Neuronal stem cell (in vitro differentiated cells): ENCODE measurements around the gene ACACA.

Experiments
- DNase-seq: peaks from one replicate; pipeline ENCODE4 v3.0.0-alpha.2; 2013; ENCODE audit warnings: low spot score
- H2AFZ ChIP-seq: one replicate; pipeline ENCODE4 v1.6.1; 2013; ENCODE audit warnings: mild to moderate bottlenecking, low read length, inconsistent platforms
- H2AK5ac ChIP-seq: 2 replicates; pipeline ENCODE4 v1.6.1; 2013; ENCODE audit warnings: low read depth, mild to moderate bottlenecking, inconsistent platforms, low read length, moderate library complexity, mixed read lengths
- H2BK120ac ChIP-seq: 2 replicates; pipeline ENCODE4 v1.6.1; 2013; ENCODE audit warnings: low read depth, mild to moderate bottlenecking, inconsistent platforms, low read length, moderate library complexity, mixed read lengths
- H2BK12ac ChIP-seq: one replicate; pipeline ENCODE4 v1.6.1; 2013; ENCODE audit warnings: low read length, inconsistent platforms
- H2BK15ac ChIP-seq: 2 replicates; pipeline ENCODE4 v1.6.1; 2013; ENCODE audit warnings: mild to moderate bottlenecking, low read length, inconsistent platforms, mixed read lengths
- H2BK5ac ChIP-seq: one replicate; pipeline ENCODE4 v1.6.1; 2013; ENCODE audit warnings: inconsistent platforms, mild to moderate bottlenecking, low read length, moderate library complexity
- H3K14ac ChIP-seq: one replicate; pipeline ENCODE4 v1.6.1; 2013; ENCODE audit warnings: low read length, inconsistent platforms
- H3K18ac ChIP-seq: 2 replicates; pipeline ENCODE4 v1.6.1; 2013; ENCODE audit warnings: low read length, inconsistent platforms
- H3K23ac ChIP-seq: 2 replicates; pipeline ENCODE4 v1.6.1; 2013; ENCODE audit warnings: low read depth, mild to moderate bottlenecking, mixed read lengths, low read length, inconsistent platforms; ENCODE audit not compliant: poor library complexity
- H3K27ac ChIP-seq: replicated peaks from 3 replicates; pipeline ENCODE4 v1.5.1; 2013; ENCODE audit warnings: low read length, inconsistent platforms
- H3K27me3 ChIP-seq, 3 experiments: 2 replicates each; pipeline ENCODE4 v1.6.1; 2013; ENCODE audit warnings: low read length in 3 of 3, mild to moderate bottlenecking in 2 of 3, inconsistent platforms in 1 of 3, low read depth in 1 of 3, mixed read lengths in 1 of 3, moderate library complexity in 1 of 3; ENCODE audit not compliant: control insufficient read depth in 3 of 3, insufficient read depth in 3 of 3
- H3K36me3 ChIP-seq, 2 donors: replicated peaks in 1 of 2; 2 replicates each; pipeline ENCODE4 v1.6.1; 2013; ENCODE audit warnings: low read length in 2 of 2; ENCODE audit not compliant: control insufficient read depth in 2 of 2, insufficient read depth in 2 of 2
- H3K4ac ChIP-seq: 2 replicates; pipeline ENCODE4 v1.6.1; 2013; ENCODE audit warnings: inconsistent platforms, mild to moderate bottlenecking, low read length, moderate library complexity
- H3K4me1 ChIP-seq, 2 donors: 1 replicate in 1 of 2; 2 replicates in 1 of 2; pipeline ENCODE4 v1.6.1; 2013; ENCODE audit warnings: low read length in 2 of 2, low read depth in 1 of 2; ENCODE audit not compliant: control insufficient read depth in 2 of 2, insufficient read depth in 1 of 2
- H3K4me2 ChIP-seq: one replicate; pipeline ENCODE4 v1.6.1; 2013; ENCODE audit warnings: mild to moderate bottlenecking, low read length, inconsistent platforms; ENCODE audit not compliant: insufficient read depth, poor library complexity, severe bottlenecking
- H3K4me3 ChIP-seq, 2 donors: 2 replicates each; pipeline ENCODE4 v1.5.1; 2013; ENCODE audit warnings: low read length in 2 of 2, mild to moderate bottlenecking in 2 of 2, inconsistent platforms in 1 of 2, moderate library complexity in 1 of 2
- H3K79me1 ChIP-seq: one replicate; pipeline ENCODE4 v1.6.1; 2013; ENCODE audit warnings: low read depth, mild to moderate bottlenecking, inconsistent platforms, low read length, moderate library complexity
- H3K9ac ChIP-seq: one replicate; pipeline ENCODE4 v1.6.1; 2013; ENCODE audit warnings: mild to moderate bottlenecking, low read depth, low read length, inconsistent platforms; ENCODE audit not compliant: poor library complexity
- H3K9me3 ChIP-seq, 2 donors: replicated peaks in 1 of 2; 2 replicates each; pipeline versions ENCODE3 to v1.6.1; 2013; ENCODE audit warnings: low read length in 2 of 2, mild to moderate bottlenecking in 2 of 2, inconsistent platforms in 1 of 2, low read depth in 1 of 2, mixed read lengths in 1 of 2, moderate library complexity in 1 of 2; ENCODE audit not compliant: control insufficient read depth in 2 of 2, insufficient read depth in 1 of 2
- H4K8ac ChIP-seq: one replicate; pipeline ENCODE4 v1.6.1; 2013; ENCODE audit warnings: low read depth, mild to moderate bottlenecking, inconsistent platforms, low read length, moderate library complexity
- H4K91ac ChIP-seq: one replicate; pipeline ENCODE4 v1.6.1; 2013; ENCODE audit warnings: low read length, low read depth, mild to moderate bottlenecking, inconsistent platforms; ENCODE audit not compliant: poor library complexity
- WGBS, 2 donors: extraction: QIAGEN DNeasy Blood & Tissue Kit; methylation state at CpG; one replicate each; pipeline ENCODE4 v1.1.7; 2013; ENCODE audit warnings: missing lambda C conversion rate in 2 of 2, mixed read lengths in 1 of 2; ENCODE audit not compliant: insufficient read length in 2 of 2, insufficient replicate concordance in 1 of 2; ENCODE audit errors: extremely low coverage in 2 of 2; 5-methylcytosine and 5-hydroxymethylcytosine counted together

Gene ACACA

DNA sequence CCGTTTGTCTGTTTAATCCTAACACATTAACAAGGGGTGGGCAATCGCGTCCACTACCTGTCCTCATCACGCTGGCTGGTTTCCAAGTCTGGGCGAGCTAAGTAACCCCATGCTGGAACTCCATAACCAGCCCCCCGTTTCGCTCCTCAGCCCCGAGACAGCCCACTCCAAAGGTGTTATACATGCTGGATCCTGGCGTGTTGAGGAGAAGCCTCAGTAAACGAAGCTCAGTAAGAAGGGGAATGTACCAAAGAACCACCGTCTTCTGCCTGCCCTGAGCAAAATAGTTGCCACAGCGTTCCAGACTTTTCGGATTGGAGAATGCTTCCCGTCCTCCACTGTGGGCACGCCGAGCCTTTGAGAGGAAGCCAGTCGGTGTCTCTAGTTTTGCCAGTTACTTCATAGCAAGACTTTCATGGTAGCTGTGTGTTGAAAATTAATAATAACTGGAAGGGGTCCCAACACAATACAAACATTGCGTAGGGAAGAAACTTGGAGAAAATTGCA is 46.9 kb downstream of the ACACA start:
- Histone ChIP-seq H3K79me1 (no peaks in the 10 kb centered on the region), H3K9me3 (no peaks in the 10 kb centered on the region), H2BK120ac (no peak overlapping the region), H2BK12ac (no peak overlapping the region), H3K4me3 (peak overlapping the region; percentile 22 to 35), H3K36me3 (peaks cover 0 to 14% of the 10 kb centered on the region in 2 donors), H3K4ac (no peak overlapping the region), H2AK5ac (no peak overlapping the region), H3K4me2 (peak overlapping the region; percentile 54), H2BK5ac (peak overlapping the region; percentile 76), H3K14ac (no peak overlapping the region), H3K27me3 (no peaks in the 10 kb centered on the region), H3K9ac (peak overlapping the region; percentile 82), H3K4me1 (peaks cover 13 to 17% of the 10 kb centered on the region in 2 donors), H4K8ac (peak overlapping the region; percentile 20), H4K91ac (no peak overlapping the region), H2BK15ac (peak overlapping the region; percentile 56), H3K27ac (peak overlapping the region; percentile 94), H2AFZ (peak overlapping the region; percentile 73), H3K23ac (peak overlapping the region; percentile 89), H3K18ac (peak overlapping the region; percentile 88)
- no CpG with 5 or more reads among the region's 18 CpGs for WGBS, 2 donors
- no peak for DNase-seq

DNA sequence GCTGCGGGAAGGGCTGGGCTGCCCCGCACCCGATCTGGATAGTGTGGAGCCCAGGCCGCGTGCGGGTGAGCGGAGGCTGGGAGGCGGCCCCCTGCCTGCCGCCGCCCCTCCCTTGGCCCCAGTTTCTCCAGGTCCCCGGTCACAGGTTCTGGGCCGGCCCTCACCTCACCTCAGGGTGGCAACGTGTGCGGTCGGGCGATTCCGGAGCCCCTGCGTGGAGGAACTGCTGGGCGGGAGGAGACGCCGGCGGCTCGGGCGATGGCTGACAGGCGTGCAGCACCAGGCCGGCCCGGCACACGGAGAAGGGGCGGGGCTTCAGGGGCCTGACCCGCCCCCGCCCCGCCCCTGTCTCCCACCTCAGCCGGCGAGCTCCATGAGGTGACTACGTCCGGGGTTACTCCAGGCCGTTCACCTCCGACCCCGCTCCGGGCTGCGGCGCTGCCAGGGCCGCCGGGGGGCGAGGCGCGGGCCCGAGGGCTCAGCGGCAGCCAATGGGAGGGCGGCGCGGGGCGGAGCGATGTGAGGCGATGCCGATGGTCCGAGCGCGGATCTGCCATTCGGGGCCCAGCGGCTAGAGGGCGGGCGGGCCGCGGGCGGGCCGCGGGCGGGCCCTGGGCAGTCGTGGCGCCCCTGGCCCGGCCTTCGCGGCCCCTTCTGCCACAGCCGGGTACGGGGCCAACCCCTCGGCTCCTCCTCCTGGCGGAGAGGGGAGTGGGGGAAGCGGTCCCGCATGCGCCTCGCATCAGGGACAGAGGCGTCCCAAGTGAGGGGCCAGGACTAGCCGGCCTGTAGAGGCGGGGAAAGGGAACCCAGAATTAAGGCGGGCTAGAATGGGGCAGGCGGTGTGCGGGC is 47.6 kb downstream of the ACACA start:
- Histone ChIP-seq H3K14ac (peak overlapping the region; percentile 72), H2BK12ac (peak overlapping the region; percentile 75), H3K9ac (peak overlapping the region; percentile 90), H2AK5ac (peak overlapping the region; percentile 96), H2BK15ac (peak overlapping the region; percentile 69), H3K4me2 (peak overlapping the region; percentile 77), H3K9me3 (no peaks in the 10 kb centered on the region), H3K27ac (peak overlapping the region; percentile 95), H3K27me3 (no peaks in the 10 kb centered on the region), H4K8ac (no peak overlapping the region), H3K4me3 (peak overlapping the region; percentile 60 to 96), H3K4me1 (peaks cover 13 to 17% of the 10 kb centered on the region in 2 donors), H3K23ac (peak overlapping the region; percentile 92), H4K91ac (no peak overlapping the region), H2AFZ (peak overlapping the region; percentile 92), H2BK5ac (peak overlapping the region; percentile 98), H3K79me1 (peaks cover 1% of the 10 kb centered on the region), H3K18ac (peak overlapping the region; percentile 94), H3K4ac (no peak overlapping the region), H3K36me3 (peaks cover 0 to 21% of the 10 kb centered on the region in 2 donors), H2BK120ac (peak overlapping the region; percentile 73)
- WGBS, 2 donors: no CpG with 5 or more reads among the region's 88 CpGs
- peak; percentile 98 for DNase-seq

GRCh38 chr17:37358098-37358829 is 48.4 kb downstream of the ACACA start:
- Histone ChIP-seq H2BK15ac (peak overlapping the region; percentile 69), H2AFZ (peak overlapping the region; percentile 92), H3K23ac (peak overlapping the region; percentile 92), H3K4ac (no peak overlapping the region), H4K8ac (no peak overlapping the region), H3K9me3 (no peaks in the 10 kb centered on the region), H2BK120ac (peak overlapping the region; percentile 73), H3K9ac (peak overlapping the region; percentile 90), H3K79me1 (peaks cover 1% of the 10 kb centered on the region), H3K18ac (peak overlapping the region; percentile 94), H2BK5ac (peak overlapping the region; percentile 98), H3K4me1 (peaks cover 13 to 17% of the 10 kb centered on the region in 2 donors), H3K36me3 (peaks cover 0 to 29% of the 10 kb centered on the region in 2 donors), H3K4me2 (peak overlapping the region; percentile 77), H3K14ac (peak overlapping the region; percentile 72), H4K91ac (no peak overlapping the region), H3K27me3 (no peaks in the 10 kb centered on the region), H2BK12ac (peak overlapping the region; percentile 75), H3K4me3 (peak overlapping the region; percentile 60 to 96), H2AK5ac (peak overlapping the region; percentile 96), H3K27ac (peak overlapping the region; percentile 95)
- peak; percentile 90 for DNase-seq
- WGBS, 2 donors: no CpG with 5 or more reads among the region's 21 CpGs
